GM12878 (cell line): ENCODE results near the gene PLET1. TPM values are rescaled to one million over a fixed set of nuclear protein-coding genes. Genes with fewer than 3 reads are reported as not detected.

Experiments used
- ATAC-seq: fragments of 200-7000 bp; cut with Tn5 transposase; 3 replicates; pipeline ENCODE4 v1.9.1; 2020; ENCODE audit warnings: mild to moderate bottlenecking, moderate library complexity
- BruUV-seq: library from RNA; stranded (reverse); fragments of 400-500 nt; replicated peaks from 2 replicates; lab custom pipeline; 2021; lab: Mats Ljungman, UMichigan
- CTCF ChIA-PET: fragments of 300-600 bp; sonication (Branson Sonifier 250); formaldehyde crosslinking; extraction: SDS; loops from one replicate; lab custom pipeline; 2021; ENCODE audit warnings: inconsistent platforms; lab: Yijun Ruan, JAX
- POLR2A ChIA-PET: fragments of 350-600 bp; formaldehyde crosslinking; extraction: SDS; loops from one replicate; lab custom pipeline; 2021; ENCODE audit warnings: inconsistent platforms; lab: Charles Lee
- RAD21 ChIA-PET: fragments of 300-600 bp; sonication (Branson Sonifier 250); formaldehyde crosslinking; loops from one replicate; lab custom pipeline; 2023; ENCODE audit warnings: antibody characterized with exemption; ENCODE audit not compliant: unreplicated experiment; lab: Charles Lee
- SMC1A ChIA-PET: fragments of 300-600 bp; sonication (Branson Sonifier 250); formaldehyde crosslinking; loops from one replicate; lab custom pipeline; 2023; ENCODE audit not compliant: unreplicated experiment, uncharacterized antibody; lab: Charles Lee
- DNase-seq: peaks from one replicate; pipeline ENCODE4 v3.0.0-alpha.2; 2011; ENCODE audit warnings: low read depth, low spot score
- FAIRE-seq: peaks from 3 replicates; lab custom pipeline; 2011; peaks lifted over from hg19 to GRCh38; lab: Jason Lieb, UNC
- H2AFZ ChIP-seq: 2 replicates; pipeline ENCODE4 v1.6.0; 2011; ENCODE audit warnings: low read depth, low read length, control low read depth; ENCODE audit not compliant: control insufficient read depth
- H3K27ac ChIP-seq: 2 replicates; pipeline ENCODE4 v1.5.1; 2011; ENCODE audit warnings: control low read depth; ENCODE audit not compliant: control insufficient read depth, insufficient read depth
- H3K27me3 ChIP-seq, 2 experiments: replicated peaks in 1 of 2; 2 replicates each; pipeline versions ENCODE4 v1.6.0 to v1.6.1; 2011; ENCODE audit warnings: low read length in 1 of 2; ENCODE audit not compliant: control insufficient read depth in 2 of 2, insufficient read depth in 2 of 2
- H3K36me3 ChIP-seq, 2 experiments: 2 replicates each; pipeline ENCODE4 v1.5.1; 2011; ENCODE audit warnings: low read length in 1 of 2; ENCODE audit not compliant: control insufficient read depth in 2 of 2, insufficient read depth in 2 of 2
- H3K4me1 ChIP-seq: 2 replicates; pipeline ENCODE4 v1.6.1; 2011; ENCODE audit warnings: mild to moderate bottlenecking, low read length, moderate library complexity, mixed read lengths; ENCODE audit not compliant: control insufficient read depth, insufficient read depth
- H3K4me2 ChIP-seq: 2 replicates; pipeline ENCODE4 v1.6.0; 2011; ENCODE audit warnings: control low read depth; ENCODE audit not compliant: control insufficient read depth, insufficient read depth
- H3K4me3 ChIP-seq: fragments of 200-600 bp; sonication (generic); 2 replicates; pipeline ENCODE4 v1.5.1; 2016
- H3K79me2 ChIP-seq: 2 replicates; pipeline ENCODE4 v1.6.0; 2011; ENCODE audit warnings: low read length; ENCODE audit not compliant: control insufficient read depth, insufficient read depth
- H3K9ac ChIP-seq: 2 replicates; pipeline ENCODE4 v1.8.0; 2011; ENCODE audit warnings: low read length, control low read depth, mixed read lengths; ENCODE audit not compliant: control insufficient read depth, insufficient read depth
- H3K9me3 ChIP-seq: replicated peaks from 3 replicates; pipeline ENCODE4 v1.5.1; 2011; ENCODE audit warnings: mild to moderate bottlenecking, low read length; ENCODE audit not compliant: control insufficient read depth, insufficient read depth
- H4K20me1 ChIP-seq: 2 replicates; pipeline ENCODE4 v1.6.0; 2011; ENCODE audit not compliant: control insufficient read depth, insufficient read depth
- ZNF592 ChIP-seq: fragments of 450-650 bp; IDR thresholded peaks from 2 replicates; pipeline ENCODE4 v1.6.1; 2017; ENCODE audit warnings: mild to moderate bottlenecking, moderate library complexity
- WGBS: methylation state at CpG from one replicate; pipeline ENCODE4 v1.1.6; 2016; ENCODE audit warnings: low lambda C conversion rate; ENCODE audit not compliant: insufficient replicate concordance, insufficient coverage; ENCODE audit errors: missing lambda C conversion rate; 5-methylcytosine and 5-hydroxymethylcytosine counted together
- in situ Hi-C: fragments of 300-500 bp; cut with MboI; formaldehyde crosslinking; loops from 9 replicates; pipeline ENCODE4 v1.14.3; 2018; ENCODE audit warnings: mixed read lengths
- intact Hi-C: fragments of 100-400 bp; cut with micrococcal nuclease; formaldehyde crosslinking; loops from one replicate; pipeline ENCODE4 v1.14.2; 2022; ENCODE audit not compliant: unreplicated experiment
- polyA plus RNA-seq, 11 experiments: library from polyadenylated mRNA; depleted of rRNA in 4 of 11; unstranded in 6 of 11; stranded (reverse) in 5 of 11; fragments of >200 nt; fragmentation: Nextera tagmentation in 4 of 11; fragmentation: Illumina TruSeq in 1 of 11; extraction: Ambion mirVana in 4 of 11; extraction: Trizol in 1 of 11; gene quantifications; 1 replicate in 1 of 11; 2 replicates in 10 of 11; pipeline versions ENCODE4 v1.2.1 to v1.2.3, GENCODE V29; 2011 to 2016; ENCODE audit warnings: inconsistent platforms in 2 of 11, missing spikeins in 2 of 11, low read depth in 1 of 11
- total RNA-seq, 4 experiments: library from RNA; depleted of rRNA in 3 of 4; stranded (reverse); fragments of >200 nt in 3 of 4; fragmentation: Illumina TruSeq in 1 of 4; extraction: Trizol in 1 of 4; gene quantifications; 2 replicates each; pipeline versions ENCODE4 v1.2.1 to v1.2.3, GENCODE V29; 2013 to 2021

The PLET1 gene
- total and polyA plus RNA-seq, 10 of the 15 experiments (the other 5 are each of a cell fraction or from before 2014, with no cell fraction given) = not detected

DNA sequence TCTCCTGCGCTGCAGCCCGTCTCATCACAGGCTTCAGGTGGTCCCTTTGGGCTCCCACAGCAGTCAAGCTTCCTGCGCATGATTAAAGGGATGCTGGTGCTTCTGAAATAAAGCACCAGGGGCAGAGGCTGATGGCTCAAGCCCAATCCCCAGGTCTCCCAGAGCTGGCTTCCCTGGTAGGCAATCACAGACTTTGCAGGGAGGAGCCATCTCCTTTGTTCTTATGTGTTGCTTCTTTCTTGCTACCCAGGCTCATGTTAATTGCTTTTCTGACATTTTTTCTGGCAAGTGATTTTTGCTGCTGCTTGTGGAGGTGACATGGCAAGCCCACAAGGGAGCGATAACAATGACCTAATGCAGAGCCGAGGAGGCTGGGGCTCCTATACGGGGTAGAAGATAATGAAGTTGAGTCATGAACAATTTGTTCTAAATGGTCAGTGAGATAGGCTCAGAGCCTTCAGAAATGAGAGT is 25.2 kb upstream of the PLET1 start:
- FAIRE-seq (no peak), ATAC-seq (no peak), DNase-seq (no peak)
- H3K4me3 ChIP-seq = no peak overlapping the region
- no TSS peak for BruUV-seq
- TF ChIP-seq ZNF592 = no peak
- no peak overlapping the region for H3K27ac ChIP-seq
- 48% methylated on average over 6 of the region's 6 CpGs for WGBS
- POLR2A ChIA-PET = no interaction called here
- SMC1A ChIA-PET = interaction anchor here (1.6 to 1.8 kb wide), 2 partner anchors 174 to 1004 kb away, joined by 4 read pairs; no protein-coding TSS in a partner anchor
- in situ Hi-C loops = loop anchor here (5.0 kb wide), 1 partner anchor 1006 kb away; no protein-coding TSS in a partner anchor
- H2AFZ ChIP-seq = no peak overlapping the region
- H3K9ac ChIP-seq = no peak overlapping the region
- no peaks in the 10 kb centered on the region for H3K9me3 ChIP-seq
- no peaks in the 10 kb centered on the region for H4K20me1 ChIP-seq
- RAD21 ChIA-PET = no interaction called here
- CTCF ChIA-PET = interaction anchor here (9.3 kb wide), 1 partner anchor 65 kb away, joined by 314 read pairs; the partner anchor contains the start of gene PTS
- no peaks in the 10 kb centered on the region for H3K79me2 ChIP-seq
- H3K36me3 ChIP-seq = no peaks in the 10 kb centered on the region
- intact Hi-C loops = no loop called here
- no peak overlapping the region for H3K4me2 ChIP-seq
- H3K27me3 ChIP-seq = no peaks in the 10 kb centered on the region
- peaks cover 4% of the 10 kb centered on the region; the same call in 1 of the 2 replicates for H3K4me1 ChIP-seq
